Esophagus muscularis mucosa (tissue), 4 donors: ENCODE results near the gene CCDC187. TPM values are rescaled to one million over a fixed set of nuclear protein-coding genes. Genes with fewer than 3 reads are reported as not detected.

Experiments used
- DNase-seq: peaks from one replicate; pipeline ENCODE4 v3.0.0-alpha.2; 2017; ENCODE audit errors: extremely low spot score
- H3K27ac ChIP-seq, 4 donors: fragments of 200-600 bp; sonication (generic); replicated peaks in 1 of 4; 1 replicate in 3 of 4; 2 replicates in 1 of 4; pipeline ENCODE4 v1.5.1; 2016 to 2019; ENCODE audit warnings: mild to moderate bottlenecking in 1 of 4
- H3K27me3 ChIP-seq, 4 donors: fragments of 200-600 bp; sonication (generic); one replicate each; pipeline versions ENCODE4 v1.5.1 to v1.6.0; 2016 to 2019
- H3K36me3 ChIP-seq, 4 donors: fragments of 200-600 bp; sonication (generic); one replicate each; pipeline ENCODE4 v1.5.1; 2016 to 2019
- H3K4me1 ChIP-seq, 4 donors: fragments of 200-600 bp; sonication (generic); one replicate each; pipeline ENCODE4 v1.5.1; 2016 to 2019
- H3K4me3 ChIP-seq, 4 donors: fragments of 200-600 bp; sonication (generic); 1 replicate in 2 of 4; 2 replicates in 2 of 4; pipeline ENCODE4 v1.5.1; 2016 to 2019; ENCODE audit warnings: mild to moderate bottlenecking in 4 of 4, moderate library complexity in 1 of 4
- H3K9me3 ChIP-seq, 4 donors: fragments of 200-600 bp; sonication (generic); 1 replicate in 3 of 4; 2 replicates in 1 of 4; pipeline ENCODE4 v1.5.1; 2016 to 2019
- EP300 ChIP-seq: sonication (generic); formaldehyde crosslinking; IDR thresholded peaks from one replicate; pipeline ENCODE4 v1.6.1; 2017; ENCODE audit warnings: antibody characterized with exemption
- POLR2A ChIP-seq: fragments of 450-650 bp; IDR thresholded peaks from one replicate; pipeline ENCODE4 v1.6.1; 2017; ENCODE audit warnings: antibody characterized with exemption, moderate library complexity, mild to moderate bottlenecking, low read depth
- POLR2AphosphoS5 ChIP-seq, 2 donors: sonication (generic); formaldehyde crosslinking; IDR thresholded peaks; one replicate each; pipeline ENCODE4 v1.6.1; 2017; ENCODE audit warnings: antibody characterized with exemption in 2 of 2
- WGBS: methylation state at CpG from one replicate; pipeline ENCODE4 v1.1.5; 2018; 5-methylcytosine and 5-hydroxymethylcytosine counted together
- intact Hi-C: fragments of 100-400 bp; cut with DNase I; formaldehyde crosslinking; loops from one replicate; pipeline ENCODE4 v1.15.1; 2023
- total RNA-seq, 4 donors: library from RNA; depleted of rRNA; stranded (reverse); fragments of >200 nt; gene quantifications; one replicate each; pipeline versions ENCODE4 v1.1.0 to v1.2.1, GENCODE V29; 2016
- TF ChIP-seq, protein P1 (sequence below), 3 experiments: fragments of 200-600 bp in 2 of 3; fragments of 450-650 bp in 1 of 3; sonication (generic) in 2 of 3; IDR thresholded peaks; one replicate each; pipeline ENCODE4 v1.5.1; 2017 to 2019; ENCODE audit warnings: antibody characterized with exemption in 3 of 3, mild to moderate bottlenecking in 2 of 3, moderate library complexity in 1 of 3

The CCDC187 gene
- total RNA-seq, 4 donors from 2014 or later: not detected

DNA sequence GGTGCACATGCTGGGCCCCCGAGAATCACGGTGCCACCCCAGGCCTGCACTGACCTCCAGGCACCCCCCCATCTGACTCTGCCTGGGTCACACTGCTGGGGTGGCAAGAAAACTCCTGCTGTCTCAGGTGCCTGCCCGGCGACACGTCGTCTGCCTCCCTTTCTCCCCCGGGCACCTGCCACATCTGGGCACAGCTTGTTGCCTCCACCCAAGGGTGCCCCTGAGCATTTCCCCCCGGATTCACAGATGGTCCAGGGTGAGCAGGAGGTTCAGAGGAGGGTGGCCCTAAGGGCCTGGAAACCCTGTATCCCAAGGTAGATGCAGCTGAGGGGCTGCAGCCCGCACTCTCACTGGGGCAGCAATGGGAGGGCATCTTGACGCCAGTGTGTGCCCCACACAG lies 43.4 kb downstream of the CCDC187 start:
- H3K36me3 ChIP-seq: no peaks in the 10 kb centered on the region
- H3K27ac ChIP-seq: no peak overlapping the region
- H3K4me3 ChIP-seq: no peak overlapping the region
- intact Hi-C loops: no loop called here
- WGBS: 94% methylated on average over 7 of the region's 10 CpGs
- DNase-seq: no peak
- no peaks in the 10 kb centered on the region for H3K9me3 ChIP-seq
- H3K27me3 ChIP-seq: peaks cover 0 to 31% (median 0%) of the 10 kb centered on the region in 4 donors
- TF ChIP-seq EP300: no peak
- TF ChIP-seq POLR2A: no peak
- no peak for TF ChIP-seq POLR2AphosphoS5 (IDR thresholded peaks at IDR 0.05)
- TF ChIP-seq, protein P1, sequence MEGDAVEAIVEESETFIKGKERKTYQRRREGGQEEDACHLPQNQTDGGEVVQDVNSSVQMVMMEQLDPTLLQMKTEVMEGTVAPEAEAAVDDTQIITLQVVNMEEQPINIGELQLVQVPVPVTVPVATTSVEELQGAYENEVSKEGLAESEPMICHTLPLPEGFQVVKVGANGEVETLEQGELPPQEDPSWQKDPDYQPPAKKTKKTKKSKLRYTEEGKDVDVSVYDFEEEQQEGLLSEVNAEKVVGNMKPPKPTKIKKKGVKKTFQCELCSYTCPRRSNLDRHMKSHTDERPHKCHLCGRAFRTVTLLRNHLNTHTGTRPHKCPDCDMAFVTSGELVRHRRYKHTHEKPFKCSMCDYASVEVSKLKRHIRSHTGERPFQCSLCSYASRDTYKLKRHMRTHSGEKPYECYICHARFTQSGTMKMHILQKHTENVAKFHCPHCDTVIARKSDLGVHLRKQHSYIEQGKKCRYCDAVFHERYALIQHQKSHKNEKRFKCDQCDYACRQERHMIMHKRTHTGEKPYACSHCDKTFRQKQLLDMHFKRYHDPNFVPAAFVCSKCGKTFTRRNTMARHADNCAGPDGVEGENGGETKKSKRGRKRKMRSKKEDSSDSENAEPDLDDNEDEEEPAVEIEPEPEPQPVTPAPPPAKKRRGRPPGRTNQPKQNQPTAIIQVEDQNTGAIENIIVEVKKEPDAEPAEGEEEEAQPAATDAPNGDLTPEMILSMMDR (IDR thresholded peaks at IDR 0.05): no peak
- H3K4me1 ChIP-seq: no peaks in the 10 kb centered on the region

DNA sequence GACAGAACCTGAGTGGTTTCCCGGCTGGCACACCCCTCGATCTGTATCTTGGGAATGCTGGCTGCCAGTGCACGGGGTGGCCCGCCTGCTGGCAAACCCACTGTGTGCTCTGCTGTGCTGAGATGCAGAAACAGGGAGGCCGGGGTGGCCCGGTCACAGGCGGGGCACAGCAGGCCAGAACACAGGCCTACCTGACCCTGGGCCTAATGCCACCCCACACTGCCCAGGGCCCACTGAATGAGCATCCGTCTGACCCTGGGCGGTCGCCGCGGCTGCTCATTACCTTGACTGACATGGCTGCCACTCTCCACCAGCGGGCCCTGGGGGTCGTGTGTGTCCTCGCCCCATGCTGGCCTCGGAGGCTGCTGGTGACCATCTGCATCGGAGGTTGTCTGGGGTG lies 44.1 kb downstream of the CCDC187 start:
- no CpG with 5 or more reads among the region's 17 CpGs for WGBS
- Histone ChIP-seq H3K9me3 (no peaks in the 10 kb centered on the region), H3K27ac (no peak overlapping the region), H3K36me3 (no peaks in the 10 kb centered on the region), H3K27me3 (peaks cover 0 to 38% (median 0%) of the 10 kb centered on the region in 4 donors), H3K4me3 (no peak overlapping the region), H3K4me1 (peaks cover 0 to 2% (median 0%) of the 10 kb centered on the region in 4 donors)
- TF ChIP-seq POLR2AphosphoS5 (IDR thresholded peaks at IDR 0.05) (no peak), POLR2A (no peak), EP300 (no peak)
- TF ChIP-seq, protein P1 (IDR thresholded peaks at IDR 0.05): no peak
- intact Hi-C loops: no loop called here
- no peak for DNase-seq

DNA sequence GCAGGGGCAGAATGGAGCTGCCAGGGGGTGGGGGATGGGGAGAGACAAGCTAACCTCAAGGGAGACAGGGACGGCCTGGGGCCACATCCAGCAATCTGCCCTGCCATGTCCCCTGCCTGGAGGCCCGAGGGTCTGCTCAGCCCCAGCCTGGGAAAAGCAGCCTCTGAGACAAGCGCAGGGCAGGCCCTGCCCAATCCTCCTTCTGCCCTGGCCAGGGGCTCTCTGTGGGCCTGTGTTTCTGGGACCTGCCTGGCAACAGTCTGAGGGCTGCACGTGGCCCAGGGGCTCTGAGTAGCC lies 44.4 kb downstream of the CCDC187 start:
- intact Hi-C loops: no loop called here

DNA sequence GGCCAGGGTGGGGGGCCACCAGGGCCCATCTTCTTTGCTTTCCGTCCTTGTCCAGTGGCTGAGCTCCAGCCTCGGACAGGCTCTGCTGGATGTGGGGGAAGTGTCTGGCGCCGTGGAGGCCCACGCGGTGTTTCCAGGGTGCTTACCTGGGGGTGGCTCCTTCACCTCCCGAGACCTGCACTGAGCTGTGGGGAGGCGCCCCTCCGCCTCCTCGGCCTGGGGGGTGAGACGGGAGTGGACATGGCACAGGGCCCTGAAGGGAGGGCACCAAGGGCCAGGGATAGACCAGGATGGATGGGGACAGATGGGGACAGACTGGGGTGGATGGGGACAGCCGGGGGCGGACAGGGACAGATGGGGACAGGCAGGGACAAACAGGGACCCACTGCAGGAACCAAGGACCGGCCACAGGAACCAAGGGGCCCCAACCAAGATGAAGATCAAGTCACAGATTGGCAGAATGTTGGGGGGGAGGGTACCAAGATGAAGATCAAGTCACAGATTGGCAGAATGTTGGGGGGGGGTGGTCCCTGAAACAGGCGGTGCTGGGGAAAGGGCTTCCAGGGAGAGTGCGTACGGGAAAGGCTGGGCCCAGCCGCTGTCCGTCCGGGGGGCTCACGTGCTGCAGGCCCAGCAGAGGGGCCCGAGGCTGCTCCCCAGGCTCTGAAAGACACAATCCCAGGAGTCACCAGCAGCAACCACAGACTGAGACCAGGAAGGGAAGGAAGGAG lies 44.9 kb downstream of the CCDC187 start:
- intact Hi-C loops: no loop called here
- Histone ChIP-seq H3K27me3 (peaks cover 0 to 46% (median 0%) of the 10 kb centered on the region in 4 donors), H3K36me3 (no peaks in the 10 kb centered on the region), H3K4me1 (peaks cover 0 to 3% (median 0%) of the 10 kb centered on the region in 4 donors), H3K9me3 (no peaks in the 10 kb centered on the region), H3K4me3 (no peak overlapping the region), H3K27ac (no peak overlapping the region)
- WGBS: 86% methylated on average over 22 of the region's 22 CpGs
- DNase-seq: no peak
- no peak for TF ChIP-seq POLR2AphosphoS5 (IDR thresholded peaks at IDR 0.05)
- TF ChIP-seq POLR2A: no peak
- no peak for TF ChIP-seq EP300
- TF ChIP-seq, protein P1 (IDR thresholded peaks at IDR 0.05): no peak

More for the DNA sequence above, 44.4 kb downstream of the CCDC187 start:
- WGBS: 56% methylated on average over 1 of the region's 4 CpGs
- no peak for TF ChIP-seq EP300
- TF ChIP-seq, protein P1 (IDR thresholded peaks at IDR 0.05): no peak
- TF ChIP-seq POLR2A: no peak
- no peak for TF ChIP-seq POLR2AphosphoS5 (IDR thresholded peaks at IDR 0.05)
- no peak for DNase-seq
- Histone ChIP-seq H3K4me3 (no peak overlapping the region), H3K9me3 (no peaks in the 10 kb centered on the region), H3K36me3 (no peaks in the 10 kb centered on the region), H3K27me3 (peaks cover 0 to 41% (median 0%) of the 10 kb centered on the region in 4 donors), H3K27ac (no peak overlapping the region), H3K4me1 (peaks cover 0 to 3% (median 0%) of the 10 kb centered on the region in 4 donors)

DNA sequence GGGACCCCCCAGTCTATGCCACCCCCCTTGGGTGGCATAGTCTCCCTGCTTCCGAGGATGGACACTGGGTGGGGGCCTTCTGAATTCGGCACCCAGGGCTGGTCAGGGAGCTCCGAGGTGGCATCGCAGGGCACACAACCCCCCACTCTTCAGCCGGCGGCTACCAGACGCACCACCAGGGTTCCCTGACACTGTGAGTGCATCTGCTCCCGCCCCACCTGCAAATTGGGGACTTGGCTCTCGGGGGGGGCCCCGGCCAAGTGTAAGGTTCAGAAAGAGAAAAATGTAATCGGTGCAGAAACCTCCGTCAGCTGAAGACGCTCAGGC lies 45.6 kb downstream of the CCDC187 start:
- peaks cover 0 to 53% (median 0%) of the 10 kb centered on the region in 4 donors for H3K27me3 ChIP-seq
- peaks cover 0 to 3% (median 0%) of the 10 kb centered on the region in 4 donors for H3K4me1 ChIP-seq
- H3K27ac ChIP-seq: no peak overlapping the region
- H3K4me3 ChIP-seq: no peak overlapping the region
- 82% methylated on average over 13 of the region's 13 CpGs for WGBS
- intact Hi-C loops: no loop called here
- H3K9me3 ChIP-seq: no peaks in the 10 kb centered on the region
- DNase-seq: no peak
- TF ChIP-seq EP300 (no peak), POLR2A (no peak), POLR2AphosphoS5 (IDR thresholded peaks at IDR 0.05) (no peak)
- TF ChIP-seq, protein P1 (IDR thresholded peaks at IDR 0.05): no peak
- H3K36me3 ChIP-seq: no peaks in the 10 kb centered on the region
